HEK293 (cell line): ENCODE data around the gene MTMR11.

ENCODE experiments used
- CTCF ChIA-PET: fragments of 350-600 bp; formaldehyde crosslinking; extraction: SDS; loops from one replicate; lab custom pipeline; 2021; ENCODE audit warnings: antibody characterized with exemption; lab: Yijun Ruan, JAX
- POLR2A ChIA-PET: fragments of 300-600 bp; formaldehyde crosslinking; extraction: SDS; loops from one replicate; lab custom pipeline; 2020; ENCODE audit warnings: antibody characterized with exemption, inconsistent platforms; lab: Yijun Ruan, JAX
- H3K27ac ChIP-seq: fragments of 200-500 bp; sonication (Bioruptor generic); 2 replicates; pipeline ENCODE4 v1.5.1; 2014; ENCODE audit warnings: low read depth, low read length, control low read depth, inconsistent platforms; ENCODE audit errors: extremely low read depth
- H3K36me3 ChIP-seq, 2 experiments: fragments of 200-500 bp in 1 of 2; sonication (Bioruptor generic) in 1 of 2; 1 replicate in 1 of 2; 2 replicates in 1 of 2; pipeline ENCODE4 v1.5.1; 2014 to 2017; ENCODE audit warnings: inconsistent platforms in 2 of 2, low read length in 2 of 2; ENCODE audit not compliant: control insufficient read depth in 2 of 2, insufficient read depth in 1 of 2
- H3K4me1 ChIP-seq: fragments of 200-500 bp; sonication (Bioruptor generic); 2 replicates; pipeline ENCODE4 v1.5.1; 2014; ENCODE audit warnings: mild to moderate bottlenecking, low read length, inconsistent platforms; ENCODE audit not compliant: control insufficient read depth, insufficient read depth
- H3K4me3 ChIP-seq: 2 replicates; pipeline ENCODE4 v1.5.1; 2011; ENCODE audit warnings: low read depth, mild to moderate bottlenecking, control low read depth, low read length, moderate library complexity
- H3K9me3 ChIP-seq: fragments of 200-500 bp; sonication (Bioruptor generic); 2 replicates; pipeline ENCODE4 v1.5.1; 2014; ENCODE audit warnings: low read depth, low read length, inconsistent platforms; ENCODE audit not compliant: control insufficient read depth, insufficient read depth
- FEZF1 ChIP-seq: fragments of 450-650 bp; formaldehyde crosslinking; IDR thresholded peaks from 2 replicates; pipeline ENCODE4 v1.5.1; 2016; ENCODE audit warnings: missing biosample characterization, missing genetic modification characterization
- GFI1B ChIP-seq: fragments of 450-650 bp; formaldehyde crosslinking; IDR thresholded peaks from 2 replicates; pipeline ENCODE4 v1.5.1; 2016; ENCODE audit warnings: missing biosample characterization, missing genetic modification characterization
- GLIS2 ChIP-seq: fragments of 450-650 bp; formaldehyde crosslinking; IDR thresholded peaks from 2 replicates; pipeline ENCODE4 v1.5.1; 2016; ENCODE audit warnings: missing biosample characterization, missing genetic modification characterization
- IKZF3 ChIP-seq: fragments of 450-650 bp; IDR thresholded peaks from 2 replicates; pipeline ENCODE4 v1.5.0; 2018; ENCODE audit warnings: missing biosample characterization, mild to moderate bottlenecking, missing genetic modification characterization, moderate library complexity
- PRDM6 ChIP-seq: fragments of 450-650 bp; formaldehyde crosslinking; IDR thresholded peaks from 2 replicates; pipeline ENCODE4 v1.5.1; 2017; ENCODE audit warnings: missing biosample characterization, missing genetic modification characterization
- RBAK ChIP-seq: fragments of 450-650 bp; formaldehyde crosslinking; IDR thresholded peaks from 2 replicates; pipeline ENCODE4 v1.5.1; 2016; ENCODE audit warnings: missing biosample characterization, missing genetic modification characterization
- SP7 ChIP-seq: fragments of 450-650 bp; formaldehyde crosslinking; IDR thresholded peaks from 2 replicates; pipeline ENCODE4 v1.5.1; 2016; ENCODE audit warnings: missing biosample characterization, missing genetic modification characterization
- ZBTB10 ChIP-seq: fragments of 450-650 bp; formaldehyde crosslinking; IDR thresholded peaks from 2 replicates; pipeline ENCODE4 v1.5.1; 2016; ENCODE audit warnings: missing biosample characterization, missing genetic modification characterization
- ZFHX2 ChIP-seq: fragments of 450-650 bp; formaldehyde crosslinking; conservative IDR thresholded peaks from 2 replicates; pipeline ENCODE4 v1.5.1; 2016; ENCODE audit warnings: missing biosample characterization, missing genetic modification characterization
- ZNF10 ChIP-seq: fragments of 450-650 bp; formaldehyde crosslinking; IDR thresholded peaks from 2 replicates; pipeline ENCODE4 v1.5.1; 2017; ENCODE audit warnings: missing biosample characterization, missing genetic modification characterization
- ZNF175 ChIP-seq: fragments of 450-650 bp; formaldehyde crosslinking; IDR thresholded peaks from 2 replicates; pipeline ENCODE4 v1.5.1; 2016; ENCODE audit warnings: missing biosample characterization, missing genetic modification characterization
- ZNF18 ChIP-seq: fragments of 450-650 bp; formaldehyde crosslinking; IDR thresholded peaks from 2 replicates; pipeline ENCODE4 v1.5.1; 2016; ENCODE audit warnings: missing biosample characterization, missing genetic modification characterization
- ZNF354C ChIP-seq: fragments of 450-650 bp; formaldehyde crosslinking; IDR thresholded peaks from 2 replicates; pipeline ENCODE4 v1.5.1; 2016; ENCODE audit warnings: missing biosample characterization, missing genetic modification characterization, low read depth, borderline replicate concordance
- ZNF560 ChIP-seq: fragments of 450-650 bp; formaldehyde crosslinking; IDR thresholded peaks from 2 replicates; pipeline ENCODE4 v1.5.1; 2017; ENCODE audit warnings: missing biosample characterization, missing genetic modification characterization, borderline replicate concordance
- ZNF624 ChIP-seq: fragments of 450-650 bp; formaldehyde crosslinking; IDR thresholded peaks from 2 replicates; pipeline ENCODE4 v1.5.1; 2017; ENCODE audit warnings: missing biosample characterization, missing genetic modification characterization
- ZNF707 ChIP-seq: fragments of 450-650 bp; formaldehyde crosslinking; IDR thresholded peaks from 2 replicates; pipeline ENCODE4 v1.5.1; 2016; ENCODE audit warnings: missing biosample characterization, missing genetic modification characterization
- ZNF830 ChIP-seq: fragments of 450-650 bp; IDR thresholded peaks from 2 replicates; pipeline ENCODE4 v1.5.0; 2018; ENCODE audit warnings: missing biosample characterization, missing genetic modification characterization, low read depth, mild to moderate bottlenecking, moderate library complexity
- ZNF843 ChIP-seq: fragments of 450-650 bp; formaldehyde crosslinking; IDR thresholded peaks from 2 replicates; pipeline ENCODE4 v1.5.1; 2016; ENCODE audit warnings: missing biosample characterization, missing genetic modification characterization
- TF ChIP-seq, protein P1 (sequence below): fragments of 450-650 bp; formaldehyde crosslinking; IDR thresholded peaks from 2 replicates; pipeline ENCODE4 v1.5.1; 2016; ENCODE audit warnings: missing biosample characterization, missing genetic modification characterization
- TF ChIP-seq, protein P2 (sequence below): fragments of 450-650 bp; formaldehyde crosslinking; IDR thresholded peaks from 2 replicates; pipeline ENCODE4 v1.5.1; 2016; ENCODE audit warnings: missing biosample characterization, missing genetic modification characterization

The MTMR11 gene

GRCh38 chr1:149979245-149979971, 42.7 kb upstream of the MTMR11 start:
- Histone ChIP-seq H3K4me3 (no peak overlapping the region), H3K9me3 (no peaks in the 10 kb centered on the region), H3K4me1 (peaks cover 20% of the 10 kb centered on the region), H3K36me3 (peaks cover 13 to 23% of the 10 kb centered on the region in 2 experiments), H3K27ac (no peak overlapping the region)
- POLR2A ChIA-PET: interaction anchor here (0.6 to 1.1 kb wide), 2 partner anchors 9 to 31 kb away, joined by 4 read pairs; partner anchors contain the start of gene OTUD7B
- CTCF ChIA-PET: interaction anchor here (0.9 kb wide), 1 partner anchor 211 kb away, joined by 5 read pairs; no protein-coding TSS in a partner anchor
- TF ChIP-seq ZFHX2 (tag by site-specific recombination): no peak
- TF ChIP-seq GLIS2 (tag by site-specific recombination): no peak
- TF ChIP-seq ZNF354C (tag by site-specific recombination): no peak
- no peak for TF ChIP-seq ZNF560 (tag by site-specific recombination)
- TF ChIP-seq ZBTB10: no peak
- no peak for TF ChIP-seq ZNF18 (tag by site-specific recombination)
- TF ChIP-seq RBAK: no peak
- TF ChIP-seq, protein P1, sequence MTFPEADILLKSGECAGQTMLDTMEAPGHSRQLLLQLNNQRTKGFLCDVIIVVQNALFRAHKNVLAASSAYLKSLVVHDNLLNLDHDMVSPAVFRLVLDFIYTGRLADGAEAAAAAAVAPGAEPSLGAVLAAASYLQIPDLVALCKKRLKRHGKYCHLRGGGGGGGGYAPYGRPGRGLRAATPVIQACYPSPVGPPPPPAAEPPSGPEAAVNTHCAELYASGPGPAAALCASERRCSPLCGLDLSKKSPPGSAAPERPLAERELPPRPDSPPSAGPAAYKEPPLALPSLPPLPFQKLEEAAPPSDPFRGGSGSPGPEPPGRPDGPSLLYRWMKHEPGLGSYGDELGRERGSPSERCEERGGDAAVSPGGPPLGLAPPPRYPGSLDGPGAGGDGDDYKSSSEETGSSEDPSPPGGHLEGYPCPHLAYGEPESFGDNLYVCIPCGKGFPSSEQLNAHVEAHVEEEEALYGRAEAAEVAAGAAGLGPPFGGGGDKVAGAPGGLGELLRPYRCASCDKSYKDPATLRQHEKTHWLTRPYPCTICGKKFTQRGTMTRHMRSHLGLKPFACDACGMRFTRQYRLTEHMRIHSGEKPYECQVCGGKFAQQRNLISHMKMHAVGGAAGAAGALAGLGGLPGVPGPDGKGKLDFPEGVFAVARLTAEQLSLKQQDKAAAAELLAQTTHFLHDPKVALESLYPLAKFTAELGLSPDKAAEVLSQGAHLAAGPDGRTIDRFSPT: no peak
- no peak for TF ChIP-seq ZNF624 (tag by site-specific recombination)
- TF ChIP-seq ZNF830 (tag by site-specific recombination): no peak

- TF ChIP-seq ZNF707 (tag by site-specific recombination) (no peak), IKZF3 (tag by site-specific recombination) (0 out of 2 replicates have a peak, but pooled peaks have one; percentile 63), ZNF175 (tag by site-specific recombination) (no peak), SP7 (tag by site-specific recombination) (peak; percentile 37; the same call in 1 of the 2 replicates), ZNF843 (tag by site-specific recombination) (peak; percentile 61; the same call in 1 of the 2 replicates), FEZF1 (peak; percentile 91), PRDM6 (peak; percentile 57), ZNF10 (peak; percentile 42; the same call in 1 of the 2 replicates), GFI1B (tag by site-specific recombination) (0 out of 2 replicates have a peak, but pooled peaks have one; percentile 11)
- TF ChIP-seq, protein P2, sequence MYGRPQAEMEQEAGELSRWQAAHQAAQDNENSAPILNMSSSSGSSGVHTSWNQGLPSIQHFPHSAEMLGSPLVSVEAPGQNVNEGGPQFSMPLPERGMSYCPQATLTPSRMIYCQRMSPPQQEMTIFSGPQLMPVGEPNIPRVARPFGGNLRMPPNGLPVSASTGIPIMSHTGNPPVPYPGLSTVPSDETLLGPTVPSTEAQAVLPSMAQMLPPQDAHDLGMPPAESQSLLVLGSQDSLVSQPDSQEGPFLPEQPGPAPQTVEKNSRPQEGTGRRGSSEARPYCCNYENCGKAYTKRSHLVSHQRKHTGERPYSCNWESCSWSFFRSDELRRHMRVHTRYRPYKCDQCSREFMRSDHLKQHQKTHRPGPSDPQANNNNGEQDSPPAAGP (tag by site-specific recombination): no peak
- Histone ChIP-seq H3K27ac (no peak overlapping the region), H3K9me3 (no peaks in the 10 kb centered on the region), H3K4me3 (no peak overlapping the region), H3K36me3 (peaks cover 13 to 30% of the 10 kb centered on the region in 2 experiments), H3K4me1 (peaks cover 20% of the 10 kb centered on the region)
- CTCF ChIA-PET: interaction anchor here (0.9 kb wide), 1 partner anchor 211 kb away, joined by 5 read pairs; no protein-coding TSS in a partner anchor
- POLR2A ChIA-PET: interaction anchor here (1.1 kb wide), 1 partner anchor 32 kb away, joined by 4 read pairs; the partner anchor contains the start of gene OTUD7B
Measured at GRCh38 chr1:149978547-149979023, 41.9 kb upstream of the MTMR11 start.
